Fibroblast of mammary gland (primary cell): ENCODE results near the gene CD7.
"Not testable (repeated sequence)": the region's sequence is repeated elsewhere in the genome, so short reads cannot be mapped to it uniquely, and the experiment has no call there.

ENCODE experiments used
- DNase-seq: peaks from one replicate; pipeline ENCODE4 v3.0.0-alpha.2; 2010; ENCODE audit warnings: low read depth
- H3K4me3 ChIP-seq: 2 replicates; pipeline ENCODE4 v1.5.1; 2011; ENCODE audit warnings: low read depth, mild to moderate bottlenecking, low read length, moderate library complexity; ENCODE audit not compliant: control insufficient read depth
- CTCF ChIP-seq: conservative IDR thresholded peaks from 2 replicates; pipeline ENCODE4 v1.5.1; 2011; ENCODE audit warnings: low read depth, low read length, inconsistent platforms; ENCODE audit not compliant: control insufficient read depth, insufficient read depth

Gene CD7

GRCh38 chr17:82317394-82318168, at the start of gene CD7:
Gene CD7 (minus strand): TSS chr17:82317608. CDS start chr17:82317495, 113 bp downstream.
- TF ChIP-seq CTCF = no peak
- no peak within 1 kb of the TSS for H3K4me3 ChIP-seq
- no peak for DNase-seq

- no peak overlapping the region for H3K4me3 ChIP-seq
- TF ChIP-seq CTCF = no peak
- DNase-seq = no peak
Observed at GRCh38 chr17:82366749-82367148, 49.3 kb upstream of the CD7 start.

GRCh38 chr17:82365606-82366295, 48.3 kb upstream of the CD7 start:
- no peak for DNase-seq
- TF ChIP-seq CTCF = no peak
- no peak overlapping the region for H3K4me3 ChIP-seq

GRCh38 chr17:82361885-82362633, 44.7 kb upstream of the CD7 start:
- no peak overlapping the region for H3K4me3 ChIP-seq
- TF ChIP-seq CTCF = no peak
- no peak for DNase-seq

- H3K4me3 ChIP-seq, DNase-seq: not testable (repeated sequence)
Observed at GRCh38 chr17:82359451-82360074, 42.2 kb upstream of the CD7 start.

- no peak for TF ChIP-seq CTCF
- peak; percentile 16 for DNase-seq
- H3K4me3 ChIP-seq = no peak within 1 kb of the TSS
Observed at GRCh38 chr17:82358465-82359350, 41.3 kb upstream of the CD7 start, which contains the start of gene TEX19. Gene TEX19 (plus strand): TSS chr17:82359247. CDS start chr17:82362151, 2,904 bp downstream.
